HEK293 (cell line): ENCODE data around the gene FTO.

Experiments used
- GLIS2 ChIP-seq: fragments of 450-650 bp; formaldehyde crosslinking; IDR thresholded peaks from 2 replicates; pipeline ENCODE4 v1.5.1; 2016; ENCODE audit warnings: missing biosample characterization, missing genetic modification characterization
- KLF1 ChIP-seq: fragments of 450-650 bp; formaldehyde crosslinking; IDR thresholded peaks from 2 replicates; pipeline ENCODE4 v1.5.1; 2016; ENCODE audit warnings: missing biosample characterization, missing genetic modification characterization
- MYNN ChIP-seq: fragments of 450-650 bp; formaldehyde crosslinking; IDR thresholded peaks from 2 replicates; pipeline ENCODE4 v1.5.1; 2016; ENCODE audit warnings: missing biosample characterization, missing genetic modification characterization, borderline replicate concordance
- MZF1 ChIP-seq: fragments of 450-650 bp; formaldehyde crosslinking; IDR thresholded peaks from 2 replicates; pipeline ENCODE4 v1.5.1; 2017; ENCODE audit warnings: missing biosample characterization, missing genetic modification characterization, borderline replicate concordance
- ZIC2 ChIP-seq: fragments of 450-650 bp; formaldehyde crosslinking; IDR thresholded peaks from 2 replicates; pipeline ENCODE4 v1.5.1; 2016; ENCODE audit warnings: missing biosample characterization, missing genetic modification characterization
- ZNF184 ChIP-seq: fragments of 450-650 bp; IDR thresholded peaks from 2 replicates; pipeline ENCODE4 v1.5.1; 2018; ENCODE audit warnings: missing biosample characterization, mild to moderate bottlenecking, missing genetic modification characterization
- ZNF223 ChIP-seq: fragments of 450-650 bp; formaldehyde crosslinking; IDR thresholded peaks from 2 replicates; pipeline ENCODE4 v1.5.1; 2016; ENCODE audit warnings: missing biosample characterization, missing genetic modification characterization
- ZNF394 ChIP-seq: fragments of 450-650 bp; formaldehyde crosslinking; IDR thresholded peaks from 2 replicates; pipeline ENCODE4 v1.5.1; 2016; ENCODE audit warnings: missing biosample characterization, missing genetic modification characterization, mild to moderate bottlenecking, moderate library complexity, borderline replicate concordance
- ZNF416 ChIP-seq: fragments of 450-650 bp; formaldehyde crosslinking; IDR thresholded peaks from 2 replicates; pipeline ENCODE4 v1.5.1; 2016; ENCODE audit warnings: missing biosample characterization, missing genetic modification characterization
- ZNF514 ChIP-seq: fragments of 450-650 bp; formaldehyde crosslinking; IDR thresholded peaks from 2 replicates; pipeline ENCODE4 v1.5.1; 2016; ENCODE audit warnings: missing biosample characterization, missing genetic modification characterization
- ZNF560 ChIP-seq: fragments of 450-650 bp; formaldehyde crosslinking; IDR thresholded peaks from 2 replicates; pipeline ENCODE4 v1.5.1; 2017; ENCODE audit warnings: missing biosample characterization, missing genetic modification characterization, borderline replicate concordance
- ZNF629 ChIP-seq: fragments of 450-650 bp; formaldehyde crosslinking; IDR thresholded peaks from 2 replicates; pipeline ENCODE4 v1.5.1; 2017; ENCODE audit warnings: missing biosample characterization, missing genetic modification characterization
- ZNF768 ChIP-seq: fragments of 450-650 bp; formaldehyde crosslinking; IDR thresholded peaks from 2 replicates; pipeline ENCODE4 v1.5.1; 2018; ENCODE audit warnings: missing biosample characterization, mild to moderate bottlenecking, missing genetic modification characterization
- ZNF837 ChIP-seq: fragments of 450-650 bp; formaldehyde crosslinking; IDR thresholded peaks from 2 replicates; pipeline ENCODE4 v1.5.1; 2016; ENCODE audit warnings: missing biosample characterization, missing genetic modification characterization
- TF ChIP-seq, protein P1 (sequence below): fragments of 450-650 bp; formaldehyde crosslinking; IDR thresholded peaks from 2 replicates; pipeline ENCODE4 v1.5.1; 2016; ENCODE audit warnings: missing biosample characterization, missing genetic modification characterization
- TF ChIP-seq, protein P2 (sequence below): IDR thresholded peaks from 2 replicates; pipeline ENCODE4 v1.6.1; 2011; ENCODE audit warnings: mild to moderate bottlenecking, low read depth, low read length, borderline replicate concordance
- TF ChIP-seq, protein P3 (sequence below): fragments of 450-650 bp; formaldehyde crosslinking; IDR thresholded peaks from 2 replicates; pipeline ENCODE4 v1.5.1; 2016; ENCODE audit warnings: missing biosample characterization, missing genetic modification characterization
- TF ChIP-seq, protein P4 (sequence below): fragments of 450-650 bp; formaldehyde crosslinking; IDR thresholded peaks from 2 replicates; pipeline ENCODE4 v1.5.1; 2016; ENCODE audit warnings: missing biosample characterization, missing genetic modification characterization
- TF ChIP-seq, protein P5 (sequence below): fragments of 450-650 bp; formaldehyde crosslinking; IDR thresholded peaks from 2 replicates; pipeline ENCODE4 v1.5.1; 2017; ENCODE audit warnings: missing biosample characterization, missing genetic modification characterization
- TF ChIP-seq, protein P6 (sequence below): fragments of 450-650 bp; formaldehyde crosslinking; IDR thresholded peaks from 2 replicates; pipeline ENCODE4 v1.5.1; 2016; ENCODE audit warnings: missing biosample characterization, missing genetic modification characterization
- TF ChIP-seq, protein P7 (sequence below): fragments of 450-650 bp; formaldehyde crosslinking; IDR thresholded peaks from 2 replicates; pipeline ENCODE4 v1.5.1; 2016; ENCODE audit warnings: missing biosample characterization, missing genetic modification characterization
- TF ChIP-seq, protein P8 (sequence below): fragments of 450-650 bp; formaldehyde crosslinking; conservative IDR thresholded peaks from 2 replicates; pipeline ENCODE4 v1.5.1; 2016; ENCODE audit warnings: low read depth, missing biosample characterization, missing genetic modification characterization

The FTO gene

DNA sequence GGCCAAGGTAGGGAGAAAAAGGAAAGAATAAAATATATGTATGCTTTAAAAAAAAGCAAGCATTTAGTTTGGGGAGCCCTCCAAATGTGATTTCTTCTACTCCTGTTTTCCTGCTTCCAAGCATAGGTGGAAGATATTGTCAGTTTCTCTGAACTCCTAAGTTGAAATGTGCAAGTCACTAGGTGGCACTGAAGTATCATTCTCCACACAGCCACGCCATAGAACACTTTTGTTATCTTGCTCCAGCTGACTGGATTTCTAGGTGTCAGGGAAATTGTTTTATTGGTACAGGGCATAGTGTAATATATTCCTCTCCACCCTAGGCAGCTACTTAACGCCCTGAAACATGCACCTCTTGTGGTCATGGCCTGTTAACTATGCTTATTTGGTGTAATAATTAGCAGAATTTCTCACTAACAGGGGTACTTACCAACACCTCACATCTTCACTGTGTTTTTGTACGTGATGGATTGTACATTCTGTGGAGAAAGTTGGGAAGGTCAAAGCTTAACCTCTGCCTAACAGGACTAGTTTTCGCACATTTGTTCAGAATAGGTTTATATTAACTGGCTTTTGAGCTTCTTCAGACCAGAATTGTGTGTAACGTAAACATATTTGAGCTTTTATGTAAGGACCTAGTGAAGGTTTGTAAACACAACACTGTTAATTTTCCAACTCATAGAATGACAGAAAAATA lies 69.3 kb downstream of the FTO start (continued):
- TF ChIP-seq ZNF629 (peak; percentile 64; the same call in 1 of the 2 replicates), ZNF223 (tag by site-specific recombination) (no peak), ZNF837 (no peak), KLF1 (tag by site-specific recombination) (peak; percentile 69), ZNF560 (no peak), ZNF416 (no peak), ZNF184 (tag by site-specific recombination) (no peak), GLIS2 (no peak), MZF1 (tag by site-specific recombination) (no peak), ZNF768 (tag by site-specific recombination) (no peak), MYNN (no peak), ZIC2 (peak; percentile 10; the same call in 1 of the 2 replicates), ZNF514 (no peak), ZNF394 (no peak)
- TF ChIP-seq, protein P1, sequence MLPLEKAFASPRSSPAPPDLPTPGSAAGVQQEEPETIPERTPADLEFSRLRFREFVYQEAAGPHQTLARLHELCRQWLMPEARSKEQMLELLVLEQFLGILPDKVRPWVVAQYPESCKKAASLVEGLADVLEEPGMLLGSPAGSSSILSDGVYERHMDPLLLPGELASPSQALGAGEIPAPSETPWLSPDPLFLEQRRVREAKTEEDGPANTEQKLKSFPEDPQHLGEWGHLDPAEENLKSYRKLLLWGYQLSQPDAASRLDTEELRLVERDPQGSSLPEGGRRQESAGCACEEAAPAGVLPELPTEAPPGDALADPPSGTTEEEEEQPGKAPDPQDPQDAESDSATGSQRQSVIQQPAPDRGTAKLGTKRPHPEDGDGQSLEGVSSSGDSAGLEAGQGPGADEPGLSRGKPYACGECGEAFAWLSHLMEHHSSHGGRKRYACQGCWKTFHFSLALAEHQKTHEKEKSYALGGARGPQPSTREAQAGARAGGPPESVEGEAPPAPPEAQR (tag by site-specific recombination): no peak
- TF ChIP-seq, protein P2, sequence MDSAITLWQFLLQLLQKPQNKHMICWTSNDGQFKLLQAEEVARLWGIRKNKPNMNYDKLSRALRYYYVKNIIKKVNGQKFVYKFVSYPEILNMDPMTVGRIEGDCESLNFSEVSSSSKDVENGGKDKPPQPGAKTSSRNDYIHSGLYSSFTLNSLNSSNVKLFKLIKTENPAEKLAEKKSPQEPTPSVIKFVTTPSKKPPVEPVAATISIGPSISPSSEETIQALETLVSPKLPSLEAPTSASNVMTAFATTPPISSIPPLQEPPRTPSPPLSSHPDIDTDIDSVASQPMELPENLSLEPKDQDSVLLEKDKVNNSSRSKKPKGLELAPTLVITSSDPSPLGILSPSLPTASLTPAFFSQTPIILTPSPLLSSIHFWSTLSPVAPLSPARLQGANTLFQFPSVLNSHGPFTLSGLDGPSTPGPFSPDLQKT: no peak
- TF ChIP-seq, protein P3, sequence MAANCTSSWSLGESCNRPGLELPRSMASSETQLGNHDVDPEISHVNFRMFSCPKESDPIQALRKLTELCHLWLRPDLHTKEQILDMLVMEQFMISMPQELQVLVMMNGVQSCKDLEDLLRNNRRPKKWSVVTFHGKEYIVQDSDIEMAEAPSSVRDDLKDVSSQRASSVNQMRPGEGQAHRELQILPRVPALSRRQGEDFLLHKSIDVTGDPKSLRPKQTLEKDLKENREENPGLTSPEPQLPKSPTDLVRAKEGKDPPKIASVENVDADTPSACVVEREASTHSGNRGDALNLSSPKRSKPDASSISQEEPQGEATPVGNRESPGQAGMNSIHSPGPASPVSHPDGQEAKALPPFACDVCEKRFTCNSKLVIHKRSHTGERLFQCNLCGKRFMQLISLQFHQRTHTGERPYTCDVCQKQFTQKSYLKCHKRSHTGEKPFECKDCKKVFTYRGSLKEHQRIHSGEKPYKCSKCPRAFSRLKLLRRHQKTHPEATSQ (tag by site-specific recombination): no peak
- TF ChIP-seq, protein P4, sequence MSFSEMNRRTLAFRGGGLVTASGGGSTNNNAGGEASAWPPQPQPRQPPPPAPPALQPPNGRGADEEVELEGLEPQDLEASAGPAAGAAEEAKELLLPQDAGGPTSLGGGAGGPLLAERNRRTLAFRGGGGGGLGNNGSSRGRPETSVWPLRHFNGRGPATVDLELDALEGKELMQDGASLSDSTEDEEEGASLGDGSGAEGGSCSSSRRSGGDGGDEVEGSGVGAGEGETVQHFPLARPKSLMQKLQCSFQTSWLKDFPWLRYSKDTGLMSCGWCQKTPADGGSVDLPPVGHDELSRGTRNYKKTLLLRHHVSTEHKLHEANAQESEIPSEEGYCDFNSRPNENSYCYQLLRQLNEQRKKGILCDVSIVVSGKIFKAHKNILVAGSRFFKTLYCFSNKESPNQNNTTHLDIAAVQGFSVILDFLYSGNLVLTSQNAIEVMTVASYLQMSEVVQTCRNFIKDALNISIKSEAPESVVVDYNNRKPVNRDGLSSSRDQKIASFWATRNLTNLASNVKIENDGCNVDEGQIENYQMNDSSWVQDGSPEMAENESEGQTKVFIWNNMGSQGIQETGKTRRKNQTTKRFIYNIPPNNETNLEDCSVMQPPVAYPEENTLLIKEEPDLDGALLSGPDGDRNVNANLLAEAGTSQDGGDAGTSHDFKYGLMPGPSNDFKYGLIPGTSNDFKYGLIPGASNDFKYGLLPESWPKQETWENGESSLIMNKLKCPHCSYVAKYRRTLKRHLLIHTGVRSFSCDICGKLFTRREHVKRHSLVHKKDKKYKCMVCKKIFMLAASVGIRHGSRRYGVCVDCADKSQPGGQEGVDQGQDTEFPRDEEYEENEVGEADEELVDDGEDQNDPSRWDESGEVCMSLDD (tag by site-specific recombination): no peak
- TF ChIP-seq, protein P5, sequence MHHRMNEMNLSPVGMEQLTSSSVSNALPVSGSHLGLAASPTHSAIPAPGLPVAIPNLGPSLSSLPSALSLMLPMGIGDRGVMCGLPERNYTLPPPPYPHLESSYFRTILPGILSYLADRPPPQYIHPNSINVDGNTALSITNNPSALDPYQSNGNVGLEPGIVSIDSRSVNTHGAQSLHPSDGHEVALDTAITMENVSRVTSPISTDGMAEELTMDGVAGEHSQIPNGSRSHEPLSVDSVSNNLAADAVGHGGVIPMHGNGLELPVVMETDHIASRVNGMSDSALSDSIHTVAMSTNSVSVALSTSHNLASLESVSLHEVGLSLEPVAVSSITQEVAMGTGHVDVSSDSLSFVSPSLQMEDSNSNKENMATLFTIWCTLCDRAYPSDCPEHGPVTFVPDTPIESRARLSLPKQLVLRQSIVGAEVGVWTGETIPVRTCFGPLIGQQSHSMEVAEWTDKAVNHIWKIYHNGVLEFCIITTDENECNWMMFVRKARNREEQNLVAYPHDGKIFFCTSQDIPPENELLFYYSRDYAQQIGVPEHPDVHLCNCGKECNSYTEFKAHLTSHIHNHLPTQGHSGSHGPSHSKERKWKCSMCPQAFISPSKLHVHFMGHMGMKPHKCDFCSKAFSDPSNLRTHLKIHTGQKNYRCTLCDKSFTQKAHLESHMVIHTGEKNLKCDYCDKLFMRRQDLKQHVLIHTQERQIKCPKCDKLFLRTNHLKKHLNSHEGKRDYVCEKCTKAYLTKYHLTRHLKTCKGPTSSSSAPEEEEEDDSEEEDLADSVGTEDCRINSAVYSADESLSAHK: peak; percentile 98
- TF ChIP-seq, protein P6, sequence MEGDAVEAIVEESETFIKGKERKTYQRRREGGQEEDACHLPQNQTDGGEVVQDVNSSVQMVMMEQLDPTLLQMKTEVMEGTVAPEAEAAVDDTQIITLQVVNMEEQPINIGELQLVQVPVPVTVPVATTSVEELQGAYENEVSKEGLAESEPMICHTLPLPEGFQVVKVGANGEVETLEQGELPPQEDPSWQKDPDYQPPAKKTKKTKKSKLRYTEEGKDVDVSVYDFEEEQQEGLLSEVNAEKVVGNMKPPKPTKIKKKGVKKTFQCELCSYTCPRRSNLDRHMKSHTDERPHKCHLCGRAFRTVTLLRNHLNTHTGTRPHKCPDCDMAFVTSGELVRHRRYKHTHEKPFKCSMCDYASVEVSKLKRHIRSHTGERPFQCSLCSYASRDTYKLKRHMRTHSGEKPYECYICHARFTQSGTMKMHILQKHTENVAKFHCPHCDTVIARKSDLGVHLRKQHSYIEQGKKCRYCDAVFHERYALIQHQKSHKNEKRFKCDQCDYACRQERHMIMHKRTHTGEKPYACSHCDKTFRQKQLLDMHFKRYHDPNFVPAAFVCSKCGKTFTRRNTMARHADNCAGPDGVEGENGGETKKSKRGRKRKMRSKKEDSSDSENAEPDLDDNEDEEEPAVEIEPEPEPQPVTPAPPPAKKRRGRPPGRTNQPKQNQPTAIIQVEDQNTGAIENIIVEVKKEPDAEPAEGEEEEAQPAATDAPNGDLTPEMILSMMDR (tag by site-specific recombination): peak; percentile 91
- TF ChIP-seq, protein P7, sequence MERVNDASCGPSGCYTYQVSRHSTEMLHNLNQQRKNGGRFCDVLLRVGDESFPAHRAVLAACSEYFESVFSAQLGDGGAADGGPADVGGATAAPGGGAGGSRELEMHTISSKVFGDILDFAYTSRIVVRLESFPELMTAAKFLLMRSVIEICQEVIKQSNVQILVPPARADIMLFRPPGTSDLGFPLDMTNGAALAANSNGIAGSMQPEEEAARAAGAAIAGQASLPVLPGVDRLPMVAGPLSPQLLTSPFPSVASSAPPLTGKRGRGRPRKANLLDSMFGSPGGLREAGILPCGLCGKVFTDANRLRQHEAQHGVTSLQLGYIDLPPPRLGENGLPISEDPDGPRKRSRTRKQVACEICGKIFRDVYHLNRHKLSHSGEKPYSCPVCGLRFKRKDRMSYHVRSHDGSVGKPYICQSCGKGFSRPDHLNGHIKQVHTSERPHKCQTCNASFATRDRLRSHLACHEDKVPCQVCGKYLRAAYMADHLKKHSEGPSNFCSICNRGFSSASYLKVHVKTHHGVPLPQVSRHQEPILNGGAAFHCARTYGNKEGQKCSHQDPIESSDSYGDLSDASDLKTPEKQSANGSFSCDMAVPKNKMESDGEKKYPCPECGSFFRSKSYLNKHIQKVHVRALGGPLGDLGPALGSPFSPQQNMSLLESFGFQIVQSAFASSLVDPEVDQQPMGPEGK (tag by site-specific recombination): 0 out of 2 replicates have a peak, but pooled peaks have one; percentile 19
- TF ChIP-seq, protein P8, sequence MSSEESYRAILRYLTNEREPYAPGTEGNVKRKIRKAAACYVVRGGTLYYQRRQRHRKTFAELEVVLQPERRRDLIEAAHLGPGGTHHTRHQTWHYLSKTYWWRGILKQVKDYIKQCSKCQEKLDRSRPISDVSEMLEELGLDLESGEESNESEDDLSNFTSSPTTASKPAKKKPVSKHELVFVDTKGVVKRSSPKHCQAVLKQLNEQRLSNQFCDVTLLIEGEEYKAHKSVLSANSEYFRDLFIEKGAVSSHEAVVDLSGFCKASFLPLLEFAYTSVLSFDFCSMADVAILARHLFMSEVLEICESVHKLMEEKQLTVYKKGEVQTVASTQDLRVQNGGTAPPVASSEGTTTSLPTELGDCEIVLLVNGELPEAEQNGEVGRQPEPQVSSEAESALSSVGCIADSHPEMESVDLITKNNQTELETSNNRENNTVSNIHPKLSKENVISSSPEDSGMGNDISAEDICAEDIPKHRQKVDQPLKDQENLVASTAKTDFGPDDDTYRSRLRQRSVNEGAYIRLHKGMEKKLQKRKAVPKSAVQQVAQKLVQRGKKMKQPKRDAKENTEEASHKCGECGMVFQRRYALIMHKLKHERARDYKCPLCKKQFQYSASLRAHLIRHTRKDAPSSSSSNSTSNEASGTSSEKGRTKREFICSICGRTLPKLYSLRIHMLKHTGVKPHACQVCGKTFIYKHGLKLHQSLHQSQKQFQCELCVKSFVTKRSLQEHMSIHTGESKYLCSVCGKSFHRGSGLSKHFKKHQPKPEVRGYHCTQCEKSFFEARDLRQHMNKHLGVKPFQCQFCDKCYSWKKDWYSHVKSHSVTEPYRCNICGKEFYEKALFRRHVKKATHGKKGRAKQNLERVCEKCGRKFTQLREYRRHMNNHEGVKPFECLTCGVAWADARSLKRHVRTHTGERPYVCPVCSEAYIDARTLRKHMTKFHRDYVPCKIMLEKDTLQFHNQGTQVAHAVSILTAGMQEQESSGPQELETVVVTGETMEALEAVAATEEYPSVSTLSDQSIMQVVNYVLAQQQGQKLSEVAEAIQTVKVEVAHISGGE (tag by site-specific recombination): no peak
